Cerebellar cortex (tissue), 1 donor: ENCODE data around the gene SESTD1.

ENCODE experiments used
- DNase-seq: peaks from one replicate; pipeline ENCODE4 v3.0.0-alpha.2; 2015; ENCODE audit warnings: low spot score

The SESTD1 gene, protein sequence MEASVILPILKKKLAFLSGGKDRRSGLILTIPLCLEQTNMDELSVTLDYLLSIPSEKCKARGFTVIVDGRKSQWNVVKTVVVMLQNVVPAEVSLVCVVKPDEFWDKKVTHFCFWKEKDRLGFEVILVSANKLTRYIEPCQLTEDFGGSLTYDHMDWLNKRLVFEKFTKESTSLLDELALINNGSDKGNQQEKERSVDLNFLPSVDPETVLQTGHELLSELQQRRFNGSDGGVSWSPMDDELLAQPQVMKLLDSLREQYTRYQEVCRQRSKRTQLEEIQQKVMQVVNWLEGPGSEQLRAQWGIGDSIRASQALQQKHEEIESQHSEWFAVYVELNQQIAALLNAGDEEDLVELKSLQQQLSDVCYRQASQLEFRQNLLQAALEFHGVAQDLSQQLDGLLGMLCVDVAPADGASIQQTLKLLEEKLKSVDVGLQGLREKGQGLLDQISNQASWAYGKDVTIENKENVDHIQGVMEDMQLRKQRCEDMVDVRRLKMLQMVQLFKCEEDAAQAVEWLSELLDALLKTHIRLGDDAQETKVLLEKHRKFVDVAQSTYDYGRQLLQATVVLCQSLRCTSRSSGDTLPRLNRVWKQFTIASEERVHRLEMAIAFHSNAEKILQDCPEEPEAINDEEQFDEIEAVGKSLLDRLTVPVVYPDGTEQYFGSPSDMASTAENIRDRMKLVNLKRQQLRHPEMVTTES

DNA sequence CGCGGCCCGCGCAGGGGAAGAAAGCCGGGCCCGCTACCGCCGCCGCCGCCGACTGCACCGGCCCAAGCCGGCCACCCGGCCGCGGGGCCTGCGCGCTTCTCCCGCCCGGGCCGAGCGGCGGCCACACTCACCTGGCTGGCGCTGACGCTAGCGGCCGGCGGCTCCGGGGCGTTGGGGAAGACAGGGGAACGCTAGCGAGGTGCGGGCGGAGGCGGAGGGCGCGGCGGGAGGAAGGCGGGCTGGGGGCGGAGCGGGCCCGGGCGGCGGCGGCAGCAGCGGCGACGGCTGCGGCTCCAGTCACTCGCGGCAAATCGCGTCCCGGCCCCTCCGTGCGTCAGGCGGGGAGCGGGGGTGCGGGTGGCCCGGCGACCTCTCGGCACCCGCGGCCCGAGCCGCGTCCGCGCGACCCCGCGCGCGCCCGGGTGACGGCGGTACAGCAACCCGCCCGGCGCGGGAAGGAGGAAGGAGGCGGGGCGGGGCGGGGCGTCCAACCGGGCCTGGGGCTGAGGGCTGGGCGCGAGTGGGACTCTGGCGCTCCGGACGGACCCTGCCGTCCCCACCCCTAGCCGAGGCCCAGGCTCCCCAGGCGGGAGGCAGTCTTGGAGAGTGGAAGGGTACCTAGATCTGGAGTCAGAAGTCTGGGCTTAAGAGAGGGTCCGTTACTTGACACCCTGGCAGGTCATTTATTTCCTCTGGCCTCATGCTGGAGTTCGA is at the start of gene SESTD1:
SESTD1 (minus strand) TSS at position 465 of the 714 bp plus-strand sequence. CDS start 72,991 bp downstream, outside the sequence.
- DNase-seq, result peak; percentile 34

DNA sequence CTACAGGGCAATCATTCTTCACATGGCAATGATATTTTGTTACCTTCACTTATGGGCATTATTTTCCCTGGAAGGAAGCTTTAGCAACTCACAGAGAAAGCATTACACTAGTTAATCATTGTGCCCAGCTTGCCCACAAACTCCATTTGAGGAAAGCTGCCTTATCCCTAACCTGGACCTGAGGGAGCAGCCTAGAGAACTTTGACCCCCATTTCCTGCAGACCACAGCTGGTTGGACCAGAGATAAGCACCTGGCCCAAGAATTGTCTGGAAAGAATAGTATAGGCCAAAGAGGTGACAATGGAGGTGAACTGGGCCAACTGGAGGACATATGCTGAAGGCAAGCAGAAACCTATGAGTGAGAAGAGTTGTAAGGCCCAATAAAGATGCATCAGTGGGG is 48.4 kb upstream of the SESTD1 start:
- no peak for DNase-seq

DNA sequence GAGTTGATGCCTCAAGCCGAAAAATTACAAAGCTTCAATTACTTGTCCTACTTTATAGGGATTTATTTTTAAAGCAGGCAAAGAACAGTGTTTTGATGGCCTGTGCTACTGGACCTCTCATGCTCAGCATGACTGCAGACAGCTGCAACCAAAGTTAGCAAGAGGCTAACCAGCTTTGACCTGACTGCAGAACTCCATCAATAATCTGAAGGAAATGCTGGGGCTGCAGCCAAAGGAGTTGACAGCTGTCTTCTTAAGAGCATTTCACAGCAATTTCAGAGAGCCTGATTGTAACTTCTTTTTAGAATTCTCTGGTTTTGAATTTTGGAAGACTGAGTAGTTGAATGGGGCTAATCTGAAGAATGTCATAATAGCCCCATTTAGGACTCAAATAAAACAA is 46.5 kb upstream of the SESTD1 start:
- DNase-seq, result no peak

GRCh38 chr2:179307616-179308371 is 43.2 kb upstream of the SESTD1 start:
- DNase-seq, result no peak

DNA sequence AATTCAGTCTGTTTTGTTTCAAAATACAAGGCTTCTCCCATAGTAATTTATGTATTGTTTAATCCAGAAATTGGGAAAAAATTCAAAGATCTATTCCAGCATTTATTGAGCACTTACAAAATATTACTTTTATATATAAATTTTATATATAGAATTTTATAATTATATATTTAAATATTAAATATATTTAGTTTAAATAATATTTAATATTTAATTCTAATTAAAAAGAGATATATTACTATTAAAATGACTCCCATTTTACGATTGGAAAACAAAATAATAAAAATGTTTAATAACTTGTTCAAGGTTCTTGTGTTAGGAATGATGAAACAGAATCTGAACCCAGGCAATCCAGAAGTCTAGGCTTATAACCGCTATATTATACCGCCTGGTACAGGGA is 40.5 kb upstream of the SESTD1 start:
- no peak for DNase-seq

GRCh38 chr2:179304424-179304823 is 39.8 kb upstream of the SESTD1 start:
- DNase-seq, result no peak

GRCh38 chr2:179302764-179303571 is 38.3 kb upstream of the SESTD1 start:
- no peak for DNase-seq

- DNase-seq, result no peak
These were observed 37.5 kb upstream of the SESTD1 start for GRCh38 chr2:179302149-179302548.

GRCh38 chr2:179298666-179299065 is 34.0 kb upstream of the SESTD1 start:
- no peak for DNase-seq

- DNase-seq, result no peak
These were observed 33.3 kb upstream of the SESTD1 start for GRCh38 chr2:179297927-179298326.

DNA sequence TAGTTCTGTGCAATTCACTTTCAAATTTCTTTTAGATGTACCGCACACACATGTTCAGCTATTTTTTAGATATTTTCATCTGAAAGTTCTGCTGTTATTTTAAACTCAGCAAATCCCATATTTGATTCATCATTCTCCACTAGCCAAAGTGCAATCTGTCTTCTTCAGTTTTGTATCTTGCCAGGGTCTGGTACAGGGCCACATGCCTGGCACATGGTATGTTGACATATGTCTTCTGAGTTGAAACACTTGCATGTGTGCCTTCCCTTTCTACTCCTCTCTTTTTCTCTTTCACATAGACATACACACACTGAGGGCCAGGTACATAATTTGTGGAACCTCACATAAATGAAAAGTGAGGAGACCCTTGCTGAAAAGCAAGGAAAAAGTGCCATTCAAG is 25.7 kb upstream of the SESTD1 start:
- no peak for DNase-seq

- no peak for DNase-seq
These were observed 20.4 kb upstream of the SESTD1 start for GRCh38 chr2:179285060-179285459.

DNA sequence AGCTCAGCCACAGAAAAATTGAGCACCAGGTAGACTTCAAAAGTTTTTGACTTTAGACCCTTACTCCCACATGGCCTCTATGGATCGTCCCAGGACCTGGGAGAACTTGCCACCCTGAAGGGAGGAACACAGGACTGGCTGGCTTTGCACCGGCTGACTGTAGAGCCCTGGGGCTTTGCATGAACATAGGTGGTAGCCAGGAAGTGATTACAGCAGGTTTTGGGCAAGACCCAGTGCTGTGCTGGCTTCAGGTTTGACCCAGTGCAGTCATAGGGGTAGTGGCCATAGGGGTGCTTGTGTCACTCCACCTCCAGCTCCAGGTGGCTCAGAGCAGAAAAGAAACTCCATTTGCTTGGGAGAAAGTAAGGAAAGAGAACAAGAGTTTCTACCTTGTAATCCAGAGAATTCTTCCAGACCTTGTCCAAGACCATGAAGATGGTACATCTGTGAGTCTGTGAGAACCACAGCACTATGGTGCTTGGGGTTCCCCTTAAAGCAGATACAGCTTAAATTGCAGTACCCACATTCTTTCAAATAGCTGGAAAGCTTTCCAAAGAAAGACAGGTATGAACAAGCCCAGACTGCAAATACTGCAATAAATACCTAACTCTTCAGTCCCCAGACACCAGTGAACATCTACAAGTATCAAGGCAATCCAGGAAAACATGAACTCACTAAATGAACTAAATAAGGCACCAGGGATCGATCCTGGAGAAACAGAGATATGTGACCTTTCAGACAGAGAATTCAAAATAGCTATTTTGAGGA is 13.0 kb upstream of the SESTD1 start:
- no peak for DNase-seq

DNA sequence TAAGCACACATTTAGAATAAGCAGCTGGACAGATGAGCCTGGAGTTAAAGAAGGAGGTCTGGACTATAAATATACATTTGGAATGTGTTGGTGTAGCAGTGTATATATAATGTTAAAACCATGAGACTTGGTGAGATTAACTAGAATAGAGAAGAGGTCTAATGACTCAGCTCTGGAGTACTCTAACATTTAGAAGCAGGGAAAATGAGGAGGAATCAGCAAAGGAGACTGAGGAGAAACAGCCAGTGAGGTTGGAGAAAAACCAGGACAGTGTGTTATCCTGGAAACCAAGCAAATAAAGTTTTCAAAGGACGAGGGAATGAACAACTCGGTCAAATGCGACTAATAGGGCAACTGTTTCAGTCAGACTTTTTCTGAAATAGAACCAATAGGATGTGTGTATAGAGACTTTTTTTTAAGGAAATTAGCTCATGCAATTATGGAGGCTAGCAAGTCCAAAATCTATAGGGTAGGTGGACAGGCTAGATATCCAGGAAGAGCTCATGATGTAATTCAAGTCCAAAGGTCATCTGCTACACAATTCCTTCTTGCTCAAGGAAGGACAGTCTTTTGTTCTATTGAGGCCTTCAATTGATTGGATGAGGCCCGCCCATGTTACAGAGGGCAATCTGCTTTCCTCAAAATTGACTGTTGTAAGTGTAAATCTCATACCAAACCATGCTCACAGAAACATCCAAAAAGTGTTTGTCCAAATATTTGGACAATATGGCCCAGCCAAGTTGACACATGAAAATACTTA is 10.8 kb upstream of the SESTD1 start:
- DNase-seq, result no peak

DNA sequence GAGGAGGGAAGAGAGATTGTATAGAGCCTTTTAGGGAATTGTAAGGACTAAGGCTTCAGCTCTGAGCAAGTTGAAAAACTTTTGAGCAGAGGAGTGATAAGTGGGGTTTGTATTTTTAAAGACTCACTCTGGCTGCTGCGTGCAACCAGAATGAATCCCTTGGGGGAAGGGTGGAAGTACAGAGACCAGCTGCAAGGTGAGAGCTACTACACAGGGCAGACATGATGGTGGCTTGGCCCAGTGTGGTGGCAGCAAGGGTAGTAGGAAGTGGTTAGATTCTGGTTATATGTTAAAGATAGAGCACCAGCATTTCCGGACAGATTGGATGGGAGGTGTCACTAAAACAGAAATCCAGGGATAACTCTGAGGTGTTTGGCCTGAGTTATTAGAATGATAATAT is 10.1 kb upstream of the SESTD1 start:
- DNase-seq, result no peak

GRCh38 chr2:179273461-179273962 is 8.9 kb upstream of the SESTD1 start:
- no peak for DNase-seq

- no peak for DNase-seq
These were observed 8.0 kb upstream of the SESTD1 start for GRCh38 chr2:179272406-179273192.

- no peak for DNase-seq
These were observed 6.1 kb upstream of the SESTD1 start for GRCh38 chr2:179270689-179271088.
